GM12865 (cell line): ENCODE data around the gene FAM98C.

Source experiments
- DNase-seq: peaks from one replicate; pipeline ENCODE4 v3.0.0; 2010; ENCODE audit warnings: low read depth
- H3K4me3 ChIP-seq: 2 replicates; pipeline ENCODE4 v1.5.1; 2011; ENCODE audit warnings: mild to moderate bottlenecking, low read depth, low read length, control low read depth
- CTCF ChIP-seq: IDR thresholded peaks from 2 replicates; pipeline ENCODE4 v1.5.1; 2011; ENCODE audit warnings: low read length, control low read depth, low read depth, inconsistent platforms; ENCODE audit not compliant: insufficient read depth; ENCODE audit errors: missing control alignments

Gene FAM98C

GRCh38 chr19:38402967-38403674, at the start of gene FAM98C:
Gene FAM98C (plus strand): TSS chr19:38403093. CDS start chr19:38403154, 61 bp downstream.
- TF ChIP-seq CTCF, result peak; percentile 89
- H3K4me3 ChIP-seq, result peak within 1 kb of the TSS; percentile 95
- DNase-seq, result peak; percentile 99

- no peak for TF ChIP-seq CTCF
- no peak for DNase-seq
- no peak overlapping the region for H3K4me3 ChIP-seq
These were observed 46.9 kb upstream of the FAM98C start for GRCh38 chr19:38355728-38356725.

- H3K4me3 ChIP-seq, result no peak overlapping the region
- DNase-seq, result no peak
- no peak for TF ChIP-seq CTCF
These were observed 44.8 kb upstream of the FAM98C start for GRCh38 chr19:38358071-38358470.

- H3K4me3 ChIP-seq, result no peak overlapping the region
- TF ChIP-seq CTCF, result no peak
- no peak for DNase-seq
These were observed 43.5 kb upstream of the FAM98C start for GRCh38 chr19:38359242-38360021.

GRCh38 chr19:38360351-38360750, 42.5 kb upstream of the FAM98C start:
- no peak for TF ChIP-seq CTCF
- H3K4me3 ChIP-seq, result no peak overlapping the region
- DNase-seq, result no peak

- TF ChIP-seq CTCF, result no peak
- DNase-seq, result no peak
- H3K4me3 ChIP-seq, result no peak overlapping the region; the same call in 1 of the 2 replicates
These were observed 41.9 kb upstream of the FAM98C start for GRCh38 chr19:38360839-38361631.
